ENCODE results near the gene COL19A1. TPM values are rescaled to one million over a fixed set of nuclear protein-coding genes. Genes with fewer than 3 reads are reported as not detected.

COL19A1 gene
- total RNA-seq, 1 experiment from 2014 or later = not detected

GRCh38 chr6:69945192-69945591 is 78.8 kb downstream of the COL19A1 start:
- no peaks in the 10 kb centered on the region for H3K9me2 ChIP-seq (ENCODE audit: insufficient read depth)
- ChIA-PET POLR2A (ENCODE audit: unreplicated experiment) (no interaction called here), CTCF (no interaction called here)
- H3K27ac ChIP-seq = no peak overlapping the region
- H4K20me1 ChIP-seq (ENCODE audit: insufficient read depth) = no peaks in the 10 kb centered on the region
- H3K27me3 ChIP-seq (ENCODE audit: insufficient read depth, low read depth) = no peaks in the 10 kb centered on the region
- no peaks in the 10 kb centered on the region for H3K36me3 ChIP-seq (ENCODE audit: low read depth)
- DNase-seq = no peak
- intact Hi-C loops (cut with micrococcal nuclease; ENCODE audit: unreplicated experiment) = no loop called here
- no peak overlapping the region for H2AFZ ChIP-seq
- H3K4me1 ChIP-seq (replicated peaks; ENCODE audit: insufficient read depth) = no peaks in the 10 kb centered on the region
- no peaks in the 10 kb centered on the region for H3K79me2 ChIP-seq (ENCODE audit: low read depth)
- no peaks in the 10 kb centered on the region for H3K9me3 ChIP-seq (ENCODE audit: insufficient read depth, low read depth)
- H3K4me2 ChIP-seq = no peak overlapping the region
- no TSS peak for BruUV-seq (replicated peaks)
- H3F3A ChIP-seq (ENCODE audit: insufficient read depth, low read depth) = no peaks in the 10 kb centered on the region
- H3K4me3 ChIP-seq = no peak overlapping the region
- no peak for TF ChIP-seq EZH2 (IDR thresholded peaks at IDR 0.05; ENCODE audit: low read depth)
- TF ChIP-seq CTCF (conservative IDR thresholded peaks at IDR 0.05) = no peak

- Histone ChIP-seq H3F3A (ENCODE audit: insufficient read depth, low read depth) (no peaks in the 10 kb centered on the region), H3K4me3 (no peak overlapping the region), H3K4me1 (replicated peaks; ENCODE audit: insufficient read depth) (no peaks in the 10 kb centered on the region), H3K4me2 (no peak overlapping the region), H3K27me3 (ENCODE audit: insufficient read depth, low read depth) (no peaks in the 10 kb centered on the region), H3K27ac (no peak overlapping the region), H2AFZ (no peak overlapping the region), H3K9me2 (ENCODE audit: insufficient read depth) (no peaks in the 10 kb centered on the region), H3K36me3 (ENCODE audit: low read depth) (no peaks in the 10 kb centered on the region), H3K79me2 (ENCODE audit: low read depth) (no peaks in the 10 kb centered on the region), H4K20me1 (ENCODE audit: insufficient read depth) (no peaks in the 10 kb centered on the region), H3K9me3 (ENCODE audit: insufficient read depth, low read depth) (no peaks in the 10 kb centered on the region)
- intact Hi-C loops (cut with micrococcal nuclease; ENCODE audit: unreplicated experiment) = no loop called here
- TF ChIP-seq EZH2 (IDR thresholded peaks at IDR 0.05; ENCODE audit: low read depth) (no peak), CTCF (conservative IDR thresholded peaks at IDR 0.05) (no peak)
- BruUV-seq (replicated peaks) = no TSS peak
- no peak for DNase-seq
- POLR2A ChIA-PET (ENCODE audit: unreplicated experiment) = no interaction called here
- CTCF ChIA-PET = no interaction called here
Measured at GRCh38 chr6:69948479-69949114, 82.2 kb downstream of the COL19A1 start.

GRCh38 chr6:69953491-69953890 is 87.1 kb downstream of the COL19A1 start:
- Histone ChIP-seq H3K27ac (no peak overlapping the region), H3K79me2 (ENCODE audit: low read depth) (no peaks in the 10 kb centered on the region), H3K9me3 (ENCODE audit: insufficient read depth, low read depth) (no peaks in the 10 kb centered on the region), H3F3A (ENCODE audit: insufficient read depth, low read depth) (no peaks in the 10 kb centered on the region), H3K9me2 (ENCODE audit: insufficient read depth) (no peaks in the 10 kb centered on the region), H3K4me1 (replicated peaks; ENCODE audit: insufficient read depth) (no peaks in the 10 kb centered on the region), H3K27me3 (ENCODE audit: insufficient read depth, low read depth) (no peaks in the 10 kb centered on the region), H3K4me2 (no peak overlapping the region), H3K36me3 (ENCODE audit: low read depth) (no peaks in the 10 kb centered on the region), H2AFZ (no peak overlapping the region), H3K4me3 (no peak overlapping the region), H4K20me1 (ENCODE audit: insufficient read depth) (no peaks in the 10 kb centered on the region)
- BruUV-seq (replicated peaks) = no TSS peak
- DNase-seq = no peak
- ChIA-PET POLR2A (ENCODE audit: unreplicated experiment) (interaction anchor here (0.6 kb wide), 1 partner anchor 403 kb away, joined by 4 read pairs; no protein-coding TSS in a partner anchor), CTCF (no interaction called here)
- TF ChIP-seq CTCF (conservative IDR thresholded peaks at IDR 0.05) = no peak
- no peak for TF ChIP-seq EZH2 (IDR thresholded peaks at IDR 0.05; ENCODE audit: low read depth)
- intact Hi-C loops (cut with micrococcal nuclease; ENCODE audit: unreplicated experiment) = no loop called here

All from PC-9 (cell line).